NCI-H1048 (cell line): Measurements from ENCODE around the gene PGGHG.
"Not testable (repeated sequence)": the region's sequence is repeated elsewhere in the genome, so short reads cannot be mapped to it uniquely, and the experiment has no call there.

Source experiments
- DNase-seq: peaks from one replicate; lab custom pipeline; 2025; lab: John Stamatoyannopoulos, UW

Gene PGGHG

DNA sequence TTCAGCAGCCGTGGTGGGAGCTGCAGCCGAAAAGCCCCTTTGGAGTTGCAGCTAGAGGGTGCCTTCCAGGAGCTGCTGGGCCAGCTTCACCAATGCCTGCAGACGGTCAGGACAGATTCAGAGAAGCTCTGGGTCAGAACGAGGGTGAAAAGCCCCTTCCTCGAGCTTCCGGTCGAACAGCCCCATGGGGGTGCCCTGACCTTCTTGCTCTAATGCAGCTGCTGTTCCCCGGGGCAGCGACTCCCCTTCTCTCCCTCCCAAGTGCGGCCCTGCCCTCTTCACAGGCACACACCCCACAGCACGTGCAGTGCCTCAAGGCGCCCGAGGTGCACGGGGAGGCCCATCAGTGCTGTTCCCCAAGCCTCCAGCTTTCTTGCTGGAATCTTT, 41.4 kb downstream of the PGGHG start:
- DNase-seq: no peak

- DNase-seq: no peak
Measured at GRCh38 chr11:330694-331357, 41.9 kb downstream of the PGGHG start.

GRCh38 chr11:331358-332060, 42.6 kb downstream of the PGGHG start:
- DNase-seq: no peak

DNA sequence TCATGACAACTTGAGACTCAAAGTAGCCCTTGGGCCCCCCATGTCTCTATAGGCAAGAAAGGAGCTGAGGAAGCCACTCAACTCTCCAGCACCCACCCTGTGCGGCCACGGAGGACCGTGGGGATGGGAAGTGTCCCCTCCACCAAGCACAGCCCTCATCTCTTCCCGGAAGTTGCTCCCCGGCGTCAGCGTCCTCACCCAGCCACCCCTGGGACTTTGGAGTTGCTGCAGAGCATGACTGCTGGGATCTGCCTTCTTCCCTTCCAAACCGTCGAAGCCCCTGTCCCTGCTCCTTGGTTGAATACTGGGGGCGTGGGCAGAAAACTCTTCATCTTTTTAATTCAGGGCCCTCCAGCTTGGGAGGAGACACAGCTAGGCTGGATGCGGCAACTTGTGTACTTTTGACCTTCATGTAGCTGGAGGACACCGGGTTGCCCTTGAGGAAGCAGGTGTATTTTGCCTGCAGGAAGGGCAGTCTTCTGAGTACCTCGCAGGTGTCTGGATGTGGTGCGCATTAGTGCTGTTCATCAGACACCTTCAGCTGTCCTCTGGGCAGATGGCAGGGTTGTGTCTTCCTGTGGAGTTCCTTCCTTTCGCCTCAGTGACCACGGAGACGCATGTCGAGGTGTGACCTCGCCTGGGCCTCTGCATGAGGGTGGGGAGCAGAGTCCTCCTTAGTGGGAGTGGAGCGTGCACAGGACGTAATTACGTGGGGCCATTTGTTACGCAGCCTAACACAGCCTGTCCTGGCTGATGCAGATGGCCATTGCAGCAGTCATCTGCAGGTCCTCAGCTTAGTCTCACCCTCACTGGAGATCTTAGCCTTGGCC, 43.9 kb downstream of the PGGHG start:
- DNase-seq: no peak

- not testable (repeated sequence) for DNase-seq
Measured at GRCh38 chr11:333616-334263, 44.8 kb downstream of the PGGHG start.

DNA sequence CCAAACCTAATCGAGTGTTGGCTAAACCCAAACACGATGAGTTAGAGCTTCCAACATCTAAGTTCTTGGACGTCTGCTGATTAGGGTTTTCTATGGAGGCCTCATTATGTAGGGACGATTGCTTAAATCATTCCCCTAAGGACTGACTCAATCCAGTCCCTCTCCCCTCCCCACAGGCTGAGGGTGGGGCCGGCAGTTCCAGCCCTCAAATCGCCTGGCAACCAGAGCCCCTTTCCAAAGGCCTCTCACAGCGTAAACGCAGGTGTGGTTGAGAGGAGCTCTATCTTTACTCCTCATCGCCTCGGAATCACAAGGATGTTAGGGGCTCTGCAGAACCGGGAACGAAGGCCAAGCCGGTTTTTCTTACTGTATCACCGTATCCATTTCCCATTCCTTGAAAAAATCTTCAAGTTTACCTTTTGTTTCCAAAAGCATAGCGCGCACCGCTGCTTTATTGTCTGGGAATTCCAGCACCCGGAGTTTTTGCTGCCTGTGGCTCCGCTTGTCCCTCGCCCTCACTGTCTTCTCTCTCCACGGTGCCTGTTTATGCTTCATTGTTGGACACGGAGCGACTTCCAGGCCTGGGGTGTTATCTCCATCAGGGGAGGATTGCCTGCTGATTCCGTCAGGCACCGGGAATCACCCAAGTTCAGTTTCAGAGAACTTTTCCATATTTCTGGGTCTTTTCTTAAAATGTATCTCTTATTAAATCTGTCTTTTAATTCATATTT, 45.5 kb downstream of the PGGHG start:
- no peak for DNase-seq

DNA sequence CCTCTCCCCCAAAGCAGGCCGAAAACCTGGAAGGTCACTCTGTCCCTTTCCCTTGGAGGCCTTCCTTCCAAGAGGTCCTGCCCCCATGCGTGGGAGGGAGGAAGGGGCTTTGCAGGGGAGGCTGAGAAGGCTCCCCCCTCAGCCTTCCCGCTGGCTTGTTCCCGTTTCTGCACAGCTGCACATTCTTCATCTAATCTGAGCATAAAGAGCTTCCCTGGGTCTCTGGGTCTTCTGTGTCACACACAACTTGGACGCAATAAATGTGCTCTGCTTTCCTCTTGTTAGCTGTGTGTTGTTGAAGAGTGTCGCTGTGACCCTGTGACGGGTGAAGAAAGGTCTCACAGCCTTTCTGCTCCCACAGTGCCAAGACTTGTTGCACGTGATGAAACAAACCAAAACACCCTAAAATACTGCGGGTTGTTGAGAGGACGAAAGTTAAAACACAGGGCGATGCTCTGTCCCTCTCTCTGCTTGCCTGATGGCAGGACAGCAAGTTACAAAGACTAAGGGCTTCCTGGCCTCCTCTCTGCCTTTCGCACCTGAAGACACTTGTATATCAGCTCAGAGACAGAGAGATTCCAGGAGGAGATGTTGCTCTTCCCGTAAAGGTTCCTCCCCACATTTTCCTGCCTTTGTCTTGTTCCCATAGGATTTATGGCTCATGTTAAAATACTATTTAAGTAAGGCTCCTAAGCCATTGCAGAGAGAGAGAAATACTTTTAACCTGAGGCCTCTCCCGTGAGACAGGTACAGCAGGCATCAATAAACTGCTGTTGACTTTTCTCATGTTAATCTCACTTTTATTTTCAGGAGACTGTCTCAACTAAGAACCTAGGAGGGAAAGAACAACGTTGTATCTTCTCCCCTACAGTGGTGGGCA, 47.1 kb downstream of the PGGHG start:
- DNase-seq: no peak

GRCh38 chr11:336659-337198, 47.8 kb downstream of the PGGHG start:
- no peak for DNase-seq

DNA sequence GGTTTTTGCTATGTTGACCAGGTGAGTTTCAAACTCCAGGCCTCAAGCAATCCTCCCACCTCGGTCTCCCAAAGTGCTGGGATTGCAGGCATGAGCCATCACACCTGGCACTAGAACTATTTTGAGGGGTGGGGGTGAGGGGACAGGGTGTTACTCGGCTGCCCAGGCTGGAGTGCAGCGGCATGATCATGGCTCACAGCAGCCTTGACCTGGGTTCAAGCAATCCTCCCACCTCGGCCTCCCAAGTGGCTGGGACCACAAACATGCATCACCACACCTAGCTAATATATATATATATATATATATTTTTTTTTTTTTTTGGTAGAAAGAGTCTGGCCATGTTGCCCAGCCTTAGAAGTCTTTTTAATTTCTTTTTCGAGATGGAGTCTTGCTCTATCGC, 48.8 kb downstream of the PGGHG start:
- DNase-seq: no peak

GRCh38 chr11:339963-340362, 51.0 kb downstream of the PGGHG start:
- no peak for DNase-seq

GRCh38 chr11:340539-341512, 51.9 kb downstream of the PGGHG start:
- no peak for DNase-seq

DNA sequence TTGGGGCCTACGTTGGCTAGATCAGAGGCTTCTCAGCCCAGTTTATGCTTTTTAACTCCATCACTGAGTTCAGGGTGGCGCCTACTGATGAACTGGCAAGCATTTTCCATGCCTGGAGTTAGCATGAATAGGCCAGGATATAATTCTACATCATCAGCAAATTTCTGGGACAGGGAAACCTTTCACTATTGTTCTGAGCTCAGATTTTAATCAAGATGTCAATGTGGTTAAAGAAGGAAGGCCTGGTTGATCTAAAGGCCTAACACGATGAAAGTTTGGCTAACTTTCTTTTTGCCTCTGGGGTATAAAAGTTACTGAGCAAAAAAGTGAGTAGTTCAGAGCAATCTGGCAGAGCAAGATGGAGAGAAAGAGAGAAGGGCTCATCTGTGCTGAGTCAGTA, 53.4 kb downstream of the PGGHG start:
- no peak for DNase-seq

GRCh38 chr11:344836-345578, 56.1 kb downstream of the PGGHG start:
- no peak for DNase-seq
